Adrenal gland (tissue), 5 donors: ENCODE results near the gene ZNF688.

Source experiments
- POLR2A ChIP-seq, 2 donors: fragments of 450-650 bp; IDR thresholded peaks; one replicate each; pipeline ENCODE4 v1.6.1; 2017; ENCODE audit warnings: antibody characterized with exemption in 2 of 2, mild to moderate bottlenecking in 2 of 2, moderate library complexity in 1 of 2
- TF ChIP-seq, protein P1 (sequence below), 6 experiments: fragments of 450-650 bp in 4 of 6; fragments of 200-600 bp in 2 of 6; sonication (generic) in 1 of 6; IDR thresholded peaks; 1 replicate in 5 of 6; 2 replicates in 1 of 6; pipeline versions ENCODE4 v1.5.1 to v1.8.0; 2016 to 2021; ENCODE audit warnings: antibody characterized with exemption in 6 of 6, mild to moderate bottlenecking in 2 of 6, moderate library complexity in 1 of 6
- donor health status: DM: no; HTN: no; CAD: no.

DNA sequence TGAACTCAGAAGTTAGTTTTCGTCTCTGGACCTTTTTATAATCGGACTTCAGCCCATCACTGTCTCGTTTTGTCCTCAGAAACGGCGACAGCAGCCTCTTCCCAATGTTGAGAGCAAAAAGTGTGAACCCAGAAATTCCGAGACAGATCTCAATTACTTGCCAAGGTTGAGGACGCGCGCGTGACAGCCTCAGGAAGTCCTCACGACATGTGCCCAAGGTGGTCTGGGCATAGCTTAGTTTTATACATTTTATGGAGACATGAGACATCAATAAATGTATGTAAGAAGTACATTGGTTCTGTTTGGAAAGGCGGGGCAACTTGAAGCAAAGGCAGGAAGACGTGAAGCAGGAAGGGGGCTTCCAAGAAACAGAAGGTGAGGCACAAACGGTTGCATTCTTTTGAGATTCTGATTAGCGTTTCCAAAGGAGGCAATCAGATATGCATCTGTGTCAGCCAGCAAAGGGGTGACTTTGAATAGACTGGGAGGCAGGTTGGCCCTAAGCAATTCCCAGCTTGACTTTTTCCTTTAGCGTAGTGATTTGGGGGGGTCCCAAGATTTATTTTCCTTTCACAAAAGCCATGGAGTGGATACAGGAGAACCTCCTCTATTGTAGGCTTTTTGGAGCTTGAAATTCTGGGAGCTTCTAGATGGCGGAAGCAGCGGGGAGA, 36.3 kb downstream of the ZNF688 start:
- TF ChIP-seq, protein P1, sequence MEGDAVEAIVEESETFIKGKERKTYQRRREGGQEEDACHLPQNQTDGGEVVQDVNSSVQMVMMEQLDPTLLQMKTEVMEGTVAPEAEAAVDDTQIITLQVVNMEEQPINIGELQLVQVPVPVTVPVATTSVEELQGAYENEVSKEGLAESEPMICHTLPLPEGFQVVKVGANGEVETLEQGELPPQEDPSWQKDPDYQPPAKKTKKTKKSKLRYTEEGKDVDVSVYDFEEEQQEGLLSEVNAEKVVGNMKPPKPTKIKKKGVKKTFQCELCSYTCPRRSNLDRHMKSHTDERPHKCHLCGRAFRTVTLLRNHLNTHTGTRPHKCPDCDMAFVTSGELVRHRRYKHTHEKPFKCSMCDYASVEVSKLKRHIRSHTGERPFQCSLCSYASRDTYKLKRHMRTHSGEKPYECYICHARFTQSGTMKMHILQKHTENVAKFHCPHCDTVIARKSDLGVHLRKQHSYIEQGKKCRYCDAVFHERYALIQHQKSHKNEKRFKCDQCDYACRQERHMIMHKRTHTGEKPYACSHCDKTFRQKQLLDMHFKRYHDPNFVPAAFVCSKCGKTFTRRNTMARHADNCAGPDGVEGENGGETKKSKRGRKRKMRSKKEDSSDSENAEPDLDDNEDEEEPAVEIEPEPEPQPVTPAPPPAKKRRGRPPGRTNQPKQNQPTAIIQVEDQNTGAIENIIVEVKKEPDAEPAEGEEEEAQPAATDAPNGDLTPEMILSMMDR (IDR thresholded peaks at IDR 0.05): peak in 1 of 6 experiments; percentile 16
- TF ChIP-seq POLR2A (IDR thresholded peaks at IDR 0.05): peak in 1 of 2 donors; percentile 26
